Tibial nerve (tissue), 4 donors: Measurements from ENCODE around the gene CD72. TPM values are rescaled to one million over a fixed set of nuclear protein-coding genes. Genes with fewer than 3 reads are reported as not detected.

Experiments used
- DNase-seq, 2 donors: peaks; one replicate each; pipeline ENCODE4 v3.0.0-alpha.2; 2019; ENCODE audit warnings: low spot score in 2 of 2
- H3K27ac ChIP-seq, 4 donors: fragments of 200-600 bp; sonication (generic) in 3 of 4; one replicate each; pipeline ENCODE4 v1.5.1; 2017 to 2019; ENCODE audit warnings: mild to moderate bottlenecking in 1 of 4
- H3K27me3 ChIP-seq, 2 donors: fragments of 200-600 bp; sonication (generic) in 1 of 2; one replicate each; pipeline versions ENCODE4 v1.5.1 to v1.6.0; 2017 to 2019
- H3K36me3 ChIP-seq, 3 donors: fragments of 200-600 bp; sonication (generic); one replicate each; pipeline ENCODE4 v1.5.1; 2018 to 2019
- H3K4me1 ChIP-seq, 4 donors: fragments of 200-600 bp; sonication (generic) in 3 of 4; one replicate each; pipeline ENCODE4 v1.5.1; 2017 to 2019
- H3K4me3 ChIP-seq, 4 donors: fragments of 200-600 bp; sonication (generic) in 3 of 4; one replicate each; pipeline ENCODE4 v1.5.1; 2017 to 2019; ENCODE audit warnings: mild to moderate bottlenecking in 1 of 4, moderate library complexity in 1 of 4
- H3K9me3 ChIP-seq, 4 donors: fragments of 200-600 bp; sonication (generic) in 3 of 4; one replicate each; pipeline ENCODE4 v1.5.1; 2017 to 2019
- CTCF ChIP-seq, 5 experiments: fragments of 200-600 bp in 3 of 5; fragments of 450-650 bp in 2 of 5; sonication (generic) in 3 of 5; IDR thresholded peaks; one replicate each; pipeline ENCODE4 v1.5.1; 2016 to 2019; ENCODE audit warnings: antibody characterized with exemption in 5 of 5, mild to moderate bottlenecking in 3 of 5, moderate library complexity in 2 of 5
- EP300 ChIP-seq, 2 donors: sonication (generic); formaldehyde crosslinking; IDR thresholded peaks; one replicate each; pipeline ENCODE4 v1.6.1; 2017; ENCODE audit warnings: antibody characterized with exemption in 2 of 2, mild to moderate bottlenecking in 1 of 2
- POLR2A ChIP-seq, 2 donors: fragments of 450-650 bp; IDR thresholded peaks; one replicate each; pipeline ENCODE4 v1.6.1; 2017; ENCODE audit warnings: antibody characterized with exemption in 2 of 2, mild to moderate bottlenecking in 2 of 2, moderate library complexity in 2 of 2
- WGBS, 2 donors: methylation state at CpG; one replicate each; pipeline ENCODE4 v1.1.5; 2018; 5-methylcytosine and 5-hydroxymethylcytosine counted together
- small RNA-seq: library from RNA; depleted of rRNA; stranded (forward); fragments of <200 nt; gene quantifications from one replicate; pipeline ENCODE3, GENCODE V24; 2016
- total RNA-seq, 4 donors: library from RNA; depleted of rRNA; stranded (reverse); fragments of >200 nt; gene quantifications; one replicate each; pipeline ENCODE4 v1.1.0, GENCODE V29; 2016

Gene CD72
- total RNA-seq, 4 donors from 2014 or later = 1.9 to 6.0 (median 3.5) TPM; not detected in 1

- peaks cover 0 to 38% (median 5%) of the 10 kb centered on the region in 4 donors for H3K4me1 ChIP-seq
- no peaks in the 10 kb centered on the region for H3K9me3 ChIP-seq
- peaks cover 0 to 45% (median 0%) of the 10 kb centered on the region in 3 donors for H3K36me3 ChIP-seq
- peak overlapping the region in 1 of 4 donors; percentile 17 for H3K4me3 ChIP-seq
- peak overlapping the region in 3 of 4 donors; percentile 21 to 82 (median 80) for H3K27ac ChIP-seq
- H3K27me3 ChIP-seq = no peaks in the 10 kb centered on the region
- TF ChIP-seq EP300 (IDR thresholded peaks at IDR 0.05) = no peak
- peak in 1 of 2 donors; percentile 22 for TF ChIP-seq POLR2A (IDR thresholded peaks at IDR 0.05)
- TF ChIP-seq CTCF (IDR thresholded peaks at IDR 0.05) = no peak
- DNase-seq = peak in 1 of 2 donors; percentile 33
- WGBS, 2 donors = 23 to 35% methylated on average over 14 of the region's 14 CpGs
Observed at GRCh38 chr9:35563791-35564197, 54.4 kb downstream of the CD72 start.

- DNase-seq = no peak
- TF ChIP-seq EP300 (IDR thresholded peaks at IDR 0.05) (no peak), POLR2A (IDR thresholded peaks at IDR 0.05) (no peak), CTCF (IDR thresholded peaks at IDR 0.05) (no peak)
- no peaks in the 10 kb centered on the region for H3K9me3 ChIP-seq
- peak overlapping the region in 3 of 4 donors; percentile 21 to 82 (median 80) for H3K27ac ChIP-seq
- 82 to 83% methylated on average over 20 of the region's 20 CpGs for WGBS, 2 donors
- no peaks in the 10 kb centered on the region for H3K27me3 ChIP-seq
- peak overlapping the region in 1 of 4 donors; percentile 17 for H3K4me3 ChIP-seq
- H3K36me3 ChIP-seq = peaks cover 0 to 52% (median 0%) of the 10 kb centered on the region in 3 donors
- H3K4me1 ChIP-seq = peaks cover 0 to 38% (median 5%) of the 10 kb centered on the region in 4 donors
Observed at GRCh38 chr9:35562895-35563780, 55.1 kb downstream of the CD72 start.

DNA sequence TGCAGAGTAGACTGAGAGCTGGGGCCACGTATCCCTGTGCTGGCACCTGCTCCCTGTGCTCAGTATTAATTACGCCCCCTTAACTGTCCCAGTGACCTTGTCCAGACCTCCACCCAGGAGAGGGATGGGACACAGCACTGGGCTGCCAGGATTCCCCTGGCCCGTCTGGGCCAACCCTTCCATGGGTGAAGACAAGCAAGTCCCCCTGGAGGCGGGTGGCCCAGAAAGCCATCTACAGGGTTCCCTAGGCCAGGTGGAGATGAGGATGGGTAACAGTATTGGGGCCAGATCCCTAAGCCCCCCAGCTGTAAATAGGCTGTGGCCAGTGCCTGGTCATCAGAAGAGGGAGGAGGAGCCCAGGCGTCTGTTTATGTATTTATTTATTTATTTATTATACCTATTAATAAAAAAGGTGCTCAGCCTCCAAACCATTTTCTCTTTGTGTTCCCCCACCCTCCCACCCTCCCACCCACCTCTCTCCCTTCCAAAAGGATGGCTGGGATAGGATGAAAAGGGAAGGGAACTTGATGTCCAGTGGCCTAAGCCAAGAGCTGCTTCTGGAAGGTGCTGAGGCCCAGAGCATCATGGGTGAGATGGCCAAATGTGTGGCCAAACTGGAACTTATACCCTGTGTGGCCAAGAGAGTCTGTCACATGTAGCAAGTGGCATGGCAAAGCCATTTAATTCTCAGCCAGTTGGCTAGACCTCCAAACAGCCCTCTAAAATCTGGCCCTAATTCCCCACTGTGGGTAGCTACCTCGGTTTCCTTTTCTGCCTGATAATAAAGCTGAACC is 56.5 kb downstream of the CD72 start:
- no peak for TF ChIP-seq POLR2A (IDR thresholded peaks at IDR 0.05)
- TF ChIP-seq CTCF (IDR thresholded peaks at IDR 0.05) = no peak
- TF ChIP-seq EP300 (IDR thresholded peaks at IDR 0.05) = no peak
- H3K4me3 ChIP-seq = no peak overlapping the region
- peak overlapping the region in 2 of 4 donors; percentile 25 to 80 for H3K27ac ChIP-seq
- no peaks in the 10 kb centered on the region for H3K9me3 ChIP-seq
- peaks cover 0 to 38% (median 5%) of the 10 kb centered on the region in 4 donors for H3K4me1 ChIP-seq
- no peaks in the 10 kb centered on the region for H3K27me3 ChIP-seq
- 73 to 81% methylated on average over 6 of the region's 6 CpGs for WGBS, 2 donors
- peaks cover 0 to 67% (median under 1%) of the 10 kb centered on the region in 3 donors for H3K36me3 ChIP-seq
- DNase-seq = no peak

DNA sequence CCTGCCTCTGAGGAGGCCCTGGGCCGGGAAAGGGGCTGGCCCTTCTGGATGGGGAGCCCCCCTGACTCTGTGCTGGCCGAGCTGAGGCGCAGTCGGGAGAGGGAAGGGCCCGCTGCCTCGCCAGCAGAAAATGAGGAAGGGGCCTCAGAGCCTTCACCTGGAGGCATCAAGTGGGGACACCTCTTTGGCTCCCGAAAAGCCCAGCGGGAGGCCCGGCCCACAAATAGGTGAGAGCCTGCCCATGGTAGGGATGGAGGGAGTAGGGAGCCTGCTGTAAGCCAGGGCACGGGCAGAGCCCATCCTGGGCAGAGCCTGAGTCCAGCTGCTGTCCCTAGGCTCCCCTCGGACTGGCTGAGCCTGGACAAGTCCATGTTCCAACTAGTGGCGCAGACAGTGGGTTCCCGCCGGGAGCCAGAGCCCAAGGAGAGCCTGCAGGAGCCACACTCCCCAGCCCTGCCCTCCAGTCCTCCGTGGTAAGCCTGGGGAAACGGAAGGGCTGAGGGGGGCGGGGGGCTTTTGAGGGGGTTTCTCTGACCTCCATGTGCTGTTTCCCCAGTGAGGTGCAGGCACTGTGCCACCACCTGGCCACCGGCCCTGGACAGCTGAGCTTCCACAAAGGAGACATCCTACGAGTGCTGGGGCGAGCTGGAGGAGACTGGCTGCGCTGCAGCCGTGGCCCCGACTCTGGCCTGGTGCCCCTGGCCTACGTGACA is 57.4 kb downstream of the CD72 start:
- DNase-seq = no peak
- Histone ChIP-seq H3K27me3 (no peaks in the 10 kb centered on the region), H3K4me3 (no peak overlapping the region), H3K9me3 (no peaks in the 10 kb centered on the region), H3K27ac (peak overlapping the region in 2 of 4 donors; percentile 15 to 36), H3K36me3 (peaks cover 0 to 75% (median 9%) of the 10 kb centered on the region in 3 donors), H3K4me1 (peaks cover 0 to 38% (median 5%) of the 10 kb centered on the region in 4 donors)
- TF ChIP-seq EP300 (IDR thresholded peaks at IDR 0.05) = no peak
- TF ChIP-seq CTCF (IDR thresholded peaks at IDR 0.05) = no peak
- WGBS, 2 donors = 70 to 72% methylated on average over 10 to 17 of the region's 24 CpGs

Small RNA genes within 50 kb of the gene (small RNA-seq; reads per million reads assigned to genes)
- gene MIR4667 (not detected), gene RMRP (not detected), gene RPS29P17 (not detected)

Other genes with a start within 250 kb of the CD72 start
- gene RUSC2, start 128.3 kb downstream of the CD72 start, total RNA-seq = 10 to 100 TPM; 28.8 to 39.3 (median 35.4) TPM
- gene TESK1, start 13.2 kb downstream of the CD72 start, total RNA-seq = 10 to 100 TPM; 29.3 to 40.0 (median 35.6) TPM
- gene SIT1, start 32.5 kb upstream of the CD72 start, total RNA-seq = under 1 TPM in 1 of 4 donors, not detected in 3; 0.39 TPM
- gene RMRP, start 39.6 kb upstream of the CD72 start, total RNA-seq = 1,000 to 10,000 TPM in 3 of 4 donors, 100 to 1,000 TPM in 1; 649 to 2,915 (median 1,530) TPM
- gene CCDC107, start 39.9 kb upstream of the CD72 start, total RNA-seq = 10 to 100 TPM; 41.6 to 58.8 (median 47.8) TPM
- gene ARHGEF39, start 46.8 kb upstream of the CD72 start, total RNA-seq = 1 to 10 TPM in 2 of 4 donors, under 1 TPM in 1, not detected in 1; 0.20 to 4.8 (median 1.0) TPM
- gene CA9, start 55.5 kb upstream of the CD72 start, total RNA-seq = under 1 TPM in 1 of 4 donors, not detected in 3; 0.84 TPM
- 100 to 1,000 TPM; 229 to 350 (median 289) TPM for gene TPM2, start 71.5 kb upstream of the CD72 start, total RNA-seq
- 100 to 1,000 TPM; 284 to 405 (median 350) TPM for gene TLN1, start 113.8 kb upstream of the CD72 start, total RNA-seq
- 10 to 100 TPM; 41.6 to 70.1 (median 53.5) TPM for gene CREB3, start 114.3 kb upstream of the CD72 start, total RNA-seq
- 10 to 100 TPM; 63.8 to 92.1 (median 66.1) TPM for gene GBA2, start 130.8 kb upstream of the CD72 start, total RNA-seq
- gene RGP1, start 130.9 kb upstream of the CD72 start, total RNA-seq = 10 to 100 TPM; 18.6 to 21.3 (median 20.2) TPM
- gene MSMP, start 135.9 kb upstream of the CD72 start, total RNA-seq = not detected
- 10 to 100 TPM; 26.3 to 36.0 (median 32.4) TPM for gene NPR2, start 173.2 kb upstream of the CD72 start, total RNA-seq
- 1 to 10 TPM; 2.6 to 4.0 (median 3.5) TPM for gene SPAG8, start 193.8 kb upstream of the CD72 start, total RNA-seq
- 10 to 100 TPM; 21.0 to 74.3 (median 35.9) TPM for gene HINT2, start 196.6 kb upstream of the CD72 start, total RNA-seq
- not detected for gene FAM221B, start 210.3 kb upstream of the CD72 start, total RNA-seq
- 10 to 100 TPM; 14.6 to 23.9 (median 20.1) TPM for gene TMEM8B, start 210.8 kb upstream of the CD72 start, total RNA-seq